Left lung (tissue), 10 donors: Measurements from ENCODE around the gene SRPK3. TPM values are rescaled to one million over a fixed set of nuclear protein-coding genes. Genes with fewer than 3 reads are reported as not detected.
A peak's percentile ranks its signal among the peaks of the same experiment; 100 is the strongest.
"Not testable (repeated sequence)": the region's sequence is repeated elsewhere in the genome, so short reads cannot be mapped to it uniquely, and the experiment has no call there.

Experiments
- ATAC-seq: fragments of 200-7000 bp; cut with Tn5 transposase; one replicate; pipeline ENCODE4 v1.9.1; 2020; ENCODE audit warnings: moderate library complexity
- DNase-seq, 4 donors: peaks; one replicate each; pipeline ENCODE4 v3.0.0-alpha.2; 2013 to 2020
- H3K27ac ChIP-seq, 2 donors: fragments of 200-600 bp; sonication (generic) in 1 of 2; one replicate each; pipeline versions ENCODE4 v1.5.0 to v1.8.0; 2020 to 2021
- H3K27me3 ChIP-seq, 2 donors: fragments of 200-600 bp; sonication (generic) in 1 of 2; one replicate each; pipeline versions ENCODE4 v1.5.0 to v1.8.0; 2020 to 2021
- H3K36me3 ChIP-seq, 2 donors: fragments of 200-600 bp; sonication (generic) in 1 of 2; one replicate each; pipeline versions ENCODE4 v1.5.0 to v1.8.0; 2020 to 2021
- H3K4me1 ChIP-seq, 2 donors: fragments of 200-600 bp; one replicate each; pipeline ENCODE4 v1.8.0; 2021
- H3K4me3 ChIP-seq, 2 donors: fragments of 200-600 bp; sonication (generic) in 1 of 2; one replicate each; pipeline versions ENCODE4 v1.5.0 to v1.8.0; 2020 to 2021; ENCODE audit warnings: mild to moderate bottlenecking in 1 of 2
- H3K9me3 ChIP-seq, 2 donors: fragments of 200-600 bp; sonication (generic) in 1 of 2; one replicate each; pipeline versions ENCODE4 v1.5.0 to v1.8.0; 2020 to 2021
- CTCF ChIP-seq, 2 donors: fragments of 200-600 bp; sonication (generic) in 1 of 2; IDR thresholded peaks; one replicate each; pipeline versions ENCODE4 v1.5.0 to v1.8.0; 2021; ENCODE audit warnings: antibody characterized with exemption in 2 of 2
- intact Hi-C, 2 donors: fragments of 100-400 bp; cut with DNase I; formaldehyde crosslinking; loops; one replicate each; pipeline versions ENCODE4 v1.11.2 to v1.14.2; 2022
- polyA plus RNA-seq, 6 donors: library from polyadenylated mRNA; unstranded; fragments of 120-200 nt; gene quantifications; one replicate each; pipeline ENCODE4 v1.2.1, GENCODE V29; 2013; ENCODE audit not compliant: insufficient read length in 6 of 6
- total RNA-seq, 2 donors: library from RNA; stranded (reverse); fragmentation: NEBNext Ultra II Directional; extraction: Animal tissue kit (Norgen Biotek cat#: 25700); gene quantifications; one replicate each; pipeline ENCODE4 v1.2.1, GENCODE V29; 2021
- donor health status: DM: no; HTN: yes; CAD: no.
- donor health status: DM: no; HTN: no; CAD: no.

SRPK3 gene
- total and polyA plus RNA-seq, 8 donors, result 0.55 to 1.7 (median 0.88) TPM

GRCh38 chrX:153738056-153738605, 42.7 kb upstream of the SRPK3 start:
- H3K9me3 ChIP-seq, result no peaks in the 10 kb centered on the region
- ATAC-seq, result no peak
- intact Hi-C loops, result no loop called here
- H3K36me3 ChIP-seq, result peaks cover 0 to 41% of the 10 kb centered on the region in 2 donors
- no peak overlapping the region for H3K27ac ChIP-seq
- no peak for TF ChIP-seq CTCF (IDR thresholded peaks at IDR 0.05)
- no peak for DNase-seq
- H3K4me3 ChIP-seq, result no peak overlapping the region
- no peaks in the 10 kb centered on the region for H3K27me3 ChIP-seq
- H3K4me1 ChIP-seq, result no peaks in the 10 kb centered on the region

GRCh38 chrX:153739754-153740486, 40.9 kb upstream of the SRPK3 start:
- peaks cover 0 to 5% of the 10 kb centered on the region in 2 donors for H3K4me1 ChIP-seq
- H3K27ac ChIP-seq, result no peak overlapping the region
- DNase-seq (no peak), ATAC-seq (no peak)
- TF ChIP-seq CTCF (IDR thresholded peaks at IDR 0.05), result no peak
- peaks cover 0 to 41% of the 10 kb centered on the region in 2 donors for H3K36me3 ChIP-seq
- intact Hi-C loops, result no loop called here
- H3K27me3 ChIP-seq, result no peaks in the 10 kb centered on the region
- no peak overlapping the region for H3K4me3 ChIP-seq
- no peaks in the 10 kb centered on the region for H3K9me3 ChIP-seq

DNA sequence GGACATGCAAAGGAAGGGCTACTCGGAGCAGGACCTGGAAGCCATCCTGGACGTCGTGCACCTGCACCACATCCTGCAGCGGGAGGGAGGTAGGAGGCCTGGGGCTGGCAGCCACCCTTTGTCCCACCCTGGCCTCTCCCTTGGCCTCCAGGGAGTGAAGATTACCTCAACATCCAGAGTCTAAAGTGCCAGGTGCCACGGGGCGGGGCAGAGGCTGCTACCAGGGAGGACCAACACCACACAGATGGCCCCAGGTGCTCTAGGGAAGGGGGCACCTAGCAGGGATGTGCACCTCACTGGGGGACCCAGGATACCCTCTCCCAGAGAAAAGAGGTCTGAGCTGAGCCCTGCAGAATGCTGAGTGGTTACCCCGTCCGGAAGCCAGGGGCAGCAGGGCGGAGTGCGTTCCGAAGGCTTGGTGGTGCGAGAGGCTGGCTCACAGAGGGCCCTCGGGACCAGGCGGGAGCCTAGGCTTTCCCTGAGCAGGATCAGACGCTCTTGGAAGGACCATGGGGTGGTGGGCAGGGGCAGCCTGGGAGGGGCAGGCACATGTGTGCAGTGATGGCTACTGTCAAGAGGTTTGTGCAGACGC, 40.1 kb upstream of the SRPK3 start:
- H3K4me1 ChIP-seq, result peaks cover 0 to 5% of the 10 kb centered on the region in 2 donors
- intact Hi-C loops, result no loop called here
- H3K9me3 ChIP-seq, result no peaks in the 10 kb centered on the region
- no peak for ATAC-seq
- H3K27ac ChIP-seq, result no peak overlapping the region
- no peak for TF ChIP-seq CTCF (IDR thresholded peaks at IDR 0.05)
- H3K4me3 ChIP-seq, result no peak overlapping the region
- peaks cover 0 to 41% of the 10 kb centered on the region in 2 donors for H3K36me3 ChIP-seq
- DNase-seq, result no peak
- no peaks in the 10 kb centered on the region for H3K27me3 ChIP-seq

GRCh38 chrX:153741446-153741845, 39.4 kb upstream of the SRPK3 start:
- no peak for TF ChIP-seq CTCF (IDR thresholded peaks at IDR 0.05)
- H3K36me3 ChIP-seq, result peaks cover 0 to 35% of the 10 kb centered on the region in 2 donors
- no peak overlapping the region for H3K4me3 ChIP-seq
- H3K9me3 ChIP-seq, result no peaks in the 10 kb centered on the region
- intact Hi-C loops, result no loop called here
- H3K27ac ChIP-seq, result no peak overlapping the region
- no peaks in the 10 kb centered on the region for H3K27me3 ChIP-seq
- H3K4me1 ChIP-seq, result peaks cover 0 to 5% of the 10 kb centered on the region in 2 donors
- no peak for ATAC-seq
- DNase-seq, result no peak

GRCh38 chrX:153742111-153742510, 38.7 kb upstream of the SRPK3 start:
- intact Hi-C loops, H3K27ac ChIP-seq, ATAC-seq: not testable (repeated sequence)

DNA sequence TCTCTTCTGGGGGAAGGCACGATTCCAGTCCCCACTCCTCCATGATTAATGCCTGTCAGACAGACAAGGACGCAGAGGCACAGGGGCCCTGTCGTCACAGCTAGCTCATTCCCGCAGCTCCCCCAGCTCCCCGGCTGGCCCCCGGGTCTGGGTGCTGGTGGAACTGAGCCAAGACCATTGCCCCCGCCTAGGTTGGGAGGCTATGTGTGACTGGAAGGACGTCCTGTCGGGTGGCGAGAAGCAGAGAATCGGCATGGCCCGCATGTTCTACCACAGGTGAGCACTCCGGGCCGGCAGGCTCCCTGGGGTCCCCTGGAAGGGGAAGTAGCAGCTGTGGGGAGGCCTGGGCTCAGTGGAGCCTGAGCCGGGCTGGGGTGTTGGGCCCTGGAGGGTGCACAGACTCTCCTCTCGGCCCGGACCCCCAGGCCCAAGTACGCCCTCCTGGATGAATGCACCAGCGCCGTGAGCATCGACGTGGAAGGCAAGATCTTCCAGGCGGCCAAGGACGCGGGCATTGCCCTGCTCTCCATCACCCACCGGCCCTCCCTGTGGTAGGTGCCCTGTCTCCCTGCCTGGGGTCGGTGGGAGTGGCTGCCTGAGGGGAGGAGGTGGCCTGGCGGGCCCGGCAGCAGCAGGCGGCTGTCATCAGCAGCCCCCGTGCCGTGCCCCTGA, 37.9 kb upstream of the SRPK3 start:
- H3K27ac ChIP-seq, ATAC-seq: not testable (repeated sequence)

More at GRCh38 chrX:153742111-153742510, 38.7 kb upstream of the SRPK3 start:
- not testable (repeated sequence) for H3K4me1 ChIP-seq, DNase-seq, H3K9me3 ChIP-seq, H3K4me3 ChIP-seq, H3K27me3 ChIP-seq
- H3K36me3 ChIP-seq, result peaks cover 0 to 28% of the 10 kb centered on the region in 2 donors

GRCh38 chrX:153743468-153744209, 37.2 kb upstream of the SRPK3 start:
- H3K27ac ChIP-seq, H3K9me3 ChIP-seq, H3K27me3 ChIP-seq, H3K4me1 ChIP-seq, intact Hi-C loops: not testable (repeated sequence)
- ATAC-seq (peak; percentile 54), DNase-seq (peak in 3 of 4 donors; percentile 62 to 82 (median 82))
- Histone ChIP-seq H3K36me3 (peaks cover 0 to 16% of the 10 kb centered on the region in 2 donors), H3K4me3 (peak overlapping the region in 1 of 2 donors; percentile 9)

More for the DNA sequence above, 37.9 kb upstream of the SRPK3 start:
- H3K4me1 ChIP-seq, DNase-seq, H3K27me3 ChIP-seq, H3K9me3 ChIP-seq, intact Hi-C loops, H3K4me3 ChIP-seq: not testable (repeated sequence)
- peaks cover 0 to 21% of the 10 kb centered on the region in 2 donors for H3K36me3 ChIP-seq
